Measurements from ENCODE around the gene MED10.

GRCh38 chr5:6362846-6363245 lies 15.5 kb downstream of the MED10 start:
- TF ChIP-seq, protein P1, sequence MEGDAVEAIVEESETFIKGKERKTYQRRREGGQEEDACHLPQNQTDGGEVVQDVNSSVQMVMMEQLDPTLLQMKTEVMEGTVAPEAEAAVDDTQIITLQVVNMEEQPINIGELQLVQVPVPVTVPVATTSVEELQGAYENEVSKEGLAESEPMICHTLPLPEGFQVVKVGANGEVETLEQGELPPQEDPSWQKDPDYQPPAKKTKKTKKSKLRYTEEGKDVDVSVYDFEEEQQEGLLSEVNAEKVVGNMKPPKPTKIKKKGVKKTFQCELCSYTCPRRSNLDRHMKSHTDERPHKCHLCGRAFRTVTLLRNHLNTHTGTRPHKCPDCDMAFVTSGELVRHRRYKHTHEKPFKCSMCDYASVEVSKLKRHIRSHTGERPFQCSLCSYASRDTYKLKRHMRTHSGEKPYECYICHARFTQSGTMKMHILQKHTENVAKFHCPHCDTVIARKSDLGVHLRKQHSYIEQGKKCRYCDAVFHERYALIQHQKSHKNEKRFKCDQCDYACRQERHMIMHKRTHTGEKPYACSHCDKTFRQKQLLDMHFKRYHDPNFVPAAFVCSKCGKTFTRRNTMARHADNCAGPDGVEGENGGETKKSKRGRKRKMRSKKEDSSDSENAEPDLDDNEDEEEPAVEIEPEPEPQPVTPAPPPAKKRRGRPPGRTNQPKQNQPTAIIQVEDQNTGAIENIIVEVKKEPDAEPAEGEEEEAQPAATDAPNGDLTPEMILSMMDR (IDR thresholded peaks at IDR 0.05): no peak
- no peak for TF ChIP-seq POLR2A (IDR thresholded peaks at IDR 0.05)
